Fibroblast of the aortic adventitia (primary cell): ENCODE data around the gene CEP295NL. TPM values are rescaled to one million over a fixed set of nuclear protein-coding genes. Genes with fewer than 3 reads are reported as not detected.
"Not testable (repeated sequence)": the region's sequence is repeated elsewhere in the genome, so short reads cannot be mapped to it uniquely, and the experiment has no call there.

Experiments used
- DNase-seq: peaks from one replicate; pipeline ENCODE4 v3.0.0-alpha.2; 2010; ENCODE audit warnings: low read depth
- H3K4me3 ChIP-seq: 2 replicates; pipeline ENCODE4 v1.5.1; 2011; ENCODE audit warnings: low read depth, mild to moderate bottlenecking, control low read depth, low read length, moderate library complexity
- CTCF ChIP-seq: IDR thresholded peaks from 2 replicates; pipeline ENCODE4 v1.5.1; 2011; ENCODE audit warnings: mild to moderate bottlenecking, low read length, control low read depth, inconsistent platforms; ENCODE audit not compliant: insufficient read depth
- total RNA-seq: library from RNA; depleted of rRNA; stranded (reverse); fragments of >200 nt; gene quantifications from 2 replicates; pipeline ENCODE4 v1.2.3, GENCODE V29; 2012; ENCODE audit warnings: low replicate concordance

Gene CEP295NL
- total RNA-seq, 1 donor: 3.3 TPM

- H3K4me3 ChIP-seq: no peak overlapping the region
- TF ChIP-seq CTCF: no peak
- no peak for DNase-seq
Measured at GRCh38 chr17:78892062-78892456, 10.9 kb downstream of the CEP295NL start.

GRCh38 chr17:78891406-78892061 is 11.5 kb downstream of the CEP295NL start:
- no peak for TF ChIP-seq CTCF
- H3K4me3 ChIP-seq: no peak overlapping the region
- no peak for DNase-seq

GRCh38 chr17:78890498-78890897 is 12.5 kb downstream of the CEP295NL start:
- H3K4me3 ChIP-seq: no peak overlapping the region
- TF ChIP-seq CTCF: no peak
- DNase-seq: no peak

- H3K4me3 ChIP-seq, DNase-seq: not testable (repeated sequence)
Measured at GRCh38 chr17:78890096-78890495, 12.9 kb downstream of the CEP295NL start.

GRCh38 chr17:78889531-78889930 is 13.5 kb downstream of the CEP295NL start:
- H3K4me3 ChIP-seq: no peak overlapping the region
- TF ChIP-seq CTCF: no peak
- no peak for DNase-seq

- no peak for TF ChIP-seq CTCF
- no peak for DNase-seq
- H3K4me3 ChIP-seq: no peak overlapping the region
Measured at GRCh38 chr17:78888941-78889518, 14.0 kb downstream of the CEP295NL start.

GRCh38 chr17:78886954-78887353 is 16.0 kb downstream of the CEP295NL start:
- TF ChIP-seq CTCF: no peak
- no peak overlapping the region for H3K4me3 ChIP-seq
- no peak for DNase-seq
